H9 (cell line): ENCODE measurements around the gene CREB5. TPM values are rescaled to one million over a fixed set of nuclear protein-coding genes. Genes with fewer than 3 reads are reported as not detected.
A peak's percentile ranks its signal among the peaks of the same experiment; 100 is the strongest.

Source experiments
- DNase-seq: peaks from one replicate; pipeline ENCODE4 v3.0.0-alpha.2; 2017
- H2AFZ ChIP-seq: one replicate; pipeline ENCODE4 v1.6.1; 2013; ENCODE audit warnings: mild to moderate bottlenecking, low read length, control low read depth, moderate library complexity
- H2AK5ac ChIP-seq: 2 replicates; pipeline ENCODE4 v1.6.1; 2013; ENCODE audit warnings: low read length, control low read depth, mixed read lengths; ENCODE audit not compliant: insufficient read length
- H2BK120ac ChIP-seq: one replicate; pipeline ENCODE4 v1.6.1; 2013; ENCODE audit warnings: low read depth, mild to moderate bottlenecking, low read length, control low read depth, inconsistent platforms; ENCODE audit not compliant: poor library complexity, severe bottlenecking
- H2BK12ac ChIP-seq: 2 replicates; pipeline ENCODE4 v1.6.1; 2013; ENCODE audit warnings: low read length, control low read depth, mixed read lengths, low read depth; ENCODE audit not compliant: insufficient read length
- H2BK15ac ChIP-seq: 2 replicates; pipeline ENCODE4 v1.6.1; 2013; ENCODE audit warnings: low read depth, low read length, control low read depth
- H2BK20ac ChIP-seq: one replicate; pipeline ENCODE4 v1.6.1; 2013; ENCODE audit warnings: low read depth, mild to moderate bottlenecking, low read length, control low read depth, inconsistent platforms; ENCODE audit not compliant: poor library complexity, severe bottlenecking
- H2BK5ac ChIP-seq: 2 replicates; pipeline ENCODE4 v1.6.1; 2013; ENCODE audit warnings: low read length, control low read depth, mixed read lengths; ENCODE audit not compliant: insufficient read length
- H3K14ac ChIP-seq: 2 replicates; pipeline ENCODE4 v1.6.1; 2013; ENCODE audit warnings: low read length, control low read depth; ENCODE audit not compliant: insufficient read depth
- H3K18ac ChIP-seq: 2 replicates; pipeline ENCODE4 v1.6.1; 2013; ENCODE audit warnings: low read depth, mild to moderate bottlenecking, mixed read lengths, low read length, control low read depth; ENCODE audit not compliant: insufficient read length
- H3K23ac ChIP-seq: 2 replicates; pipeline ENCODE4 v1.6.1; 2013; ENCODE audit warnings: low read length, control low read depth, mixed read lengths, low read depth; ENCODE audit not compliant: insufficient read length
- H3K23me2 ChIP-seq: 2 replicates; pipeline ENCODE4 v1.6.1; 2013; ENCODE audit warnings: low read depth, mild to moderate bottlenecking, mixed read lengths, low read length, control low read depth; ENCODE audit not compliant: insufficient read length, poor library complexity, severe bottlenecking
- H3K27ac ChIP-seq: 2 replicates; pipeline ENCODE4 v1.5.1; 2013; ENCODE audit warnings: low read length, control low read depth, mixed read lengths, low read depth; ENCODE audit not compliant: insufficient read length
- H3K27me3 ChIP-seq: 2 replicates; pipeline ENCODE4 v1.6.1; 2013; ENCODE audit warnings: low read length, control low read depth, inconsistent platforms; ENCODE audit not compliant: insufficient read depth
- H3K4ac ChIP-seq: 2 replicates; pipeline ENCODE4 v1.6.1; 2013; ENCODE audit warnings: low read depth, mild to moderate bottlenecking, control low read depth, inconsistent platforms, low read length, moderate library complexity
- H3K4me1 ChIP-seq: 2 replicates; pipeline ENCODE4 v1.6.1; 2013; ENCODE audit warnings: low read length, control low read depth, inconsistent platforms; ENCODE audit not compliant: insufficient read depth
- H3K4me2 ChIP-seq: 2 replicates; pipeline ENCODE4 v1.6.1; 2013; ENCODE audit warnings: low read length, control low read depth, mixed read lengths; ENCODE audit not compliant: insufficient read length, insufficient read depth
- H3K56ac ChIP-seq: 2 replicates; pipeline ENCODE4 v1.6.1; 2013; ENCODE audit warnings: low read depth, mild to moderate bottlenecking, mixed read lengths, low read length, control low read depth; ENCODE audit not compliant: insufficient read length
- H3K79me1 ChIP-seq: 2 replicates; pipeline ENCODE4 v1.6.1; 2013; ENCODE audit warnings: low read depth, mild to moderate bottlenecking, moderate library complexity, low read length, control low read depth, inconsistent platforms; ENCODE audit not compliant: insufficient read depth, poor library complexity, severe bottlenecking
- H3K79me2 ChIP-seq: 2 replicates; pipeline ENCODE4 v1.6.1; 2013; ENCODE audit warnings: low read length, control low read depth, inconsistent platforms; ENCODE audit not compliant: insufficient read depth
- H3K9ac ChIP-seq: 2 replicates; pipeline ENCODE4 v1.6.1; 2013; ENCODE audit warnings: low read length, control low read depth, mixed read lengths; ENCODE audit not compliant: insufficient read length; ENCODE audit errors: extremely low read depth
- H3K9me3 ChIP-seq: one replicate; pipeline ENCODE4 v1.6.1; 2013; ENCODE audit warnings: low read depth, low read length, inconsistent platforms; ENCODE audit not compliant: control insufficient read depth
- H3T11ph ChIP-seq: one replicate; pipeline ENCODE4 v1.6.1; 2013; ENCODE audit warnings: mild to moderate bottlenecking, low read length, control low read depth, inconsistent platforms
- H4K20me1 ChIP-seq: one replicate; pipeline ENCODE4 v1.6.1; 2013; ENCODE audit not compliant: control insufficient read depth, insufficient read length, insufficient read depth
- H4K5ac ChIP-seq: 2 replicates; pipeline ENCODE4 v1.6.1; 2013; ENCODE audit warnings: low read depth, mild to moderate bottlenecking, mixed read lengths, low read length, control low read depth; ENCODE audit not compliant: insufficient read length
- H4K8ac ChIP-seq: replicated peaks from 2 replicates; pipeline ENCODE4 v1.6.1; 2013; ENCODE audit warnings: low read length, control low read depth, mixed read lengths, low read depth; ENCODE audit not compliant: insufficient read length
- H4K91ac ChIP-seq: 2 replicates; pipeline ENCODE4 v1.6.1; 2013; ENCODE audit warnings: low read depth, mild to moderate bottlenecking, moderate library complexity, mixed read lengths, low read length, control low read depth; ENCODE audit not compliant: insufficient read length
- H3K27ac Mint-ChIP-seq, 3 experiments: 2 replicates in 2 of 3; 3 replicates in 1 of 3; pipeline ENCODE4 v1.8.0; 2020 to 2021; ENCODE audit warnings: mixed read lengths in 3 of 3, mild to moderate bottlenecking in 1 of 3, moderate library complexity in 1 of 3
- H3K27me3 Mint-ChIP-seq: 2 replicates; pipeline ENCODE4 v1.8.0; 2021; ENCODE audit warnings: low read depth, mild to moderate bottlenecking, moderate library complexity, mixed read lengths
- H3K36me3 Mint-ChIP-seq, 3 experiments: 2 replicates in 2 of 3; 3 replicates in 1 of 3; pipeline ENCODE4 v1.8.0; 2020 to 2021; ENCODE audit warnings: low read depth in 3 of 3, mixed read lengths in 3 of 3; ENCODE audit not compliant: insufficient read depth in 1 of 3
- H3K4me1 Mint-ChIP-seq, 2 experiments: 2 replicates each; pipeline ENCODE4 v1.8.0; 2020; ENCODE audit warnings: mixed read lengths in 2 of 2
- H3K4me3 Mint-ChIP-seq, 2 experiments: 2 replicates in 1 of 2; 3 replicates in 1 of 2; pipeline ENCODE4 v1.8.0; 2020 to 2021; ENCODE audit warnings: mild to moderate bottlenecking in 2 of 2, mixed read lengths in 2 of 2, moderate library complexity in 1 of 2
- H3K9me3 Mint-ChIP-seq, 2 experiments: 2 replicates in 1 of 2; 3 replicates in 1 of 2; pipeline ENCODE4 v1.8.0; 2020; ENCODE audit warnings: mild to moderate bottlenecking in 2 of 2, mixed read lengths in 2 of 2, moderate library complexity in 1 of 2
- CTCF ChIP-seq: fragments of 200-600 bp; sonication (generic); conservative IDR thresholded peaks from 3 replicates; pipeline ENCODE4 v1.8.0; 2021; ENCODE audit warnings: antibody characterized with exemption, mild to moderate bottlenecking
- WGBS: extraction: QIAGEN DNeasy Blood & Tissue Kit; methylation state at CpG from one replicate; pipeline ENCODE4 v1.1.7; 2013; ENCODE audit warnings: missing lambda C conversion rate, low lambda C conversion rate, mixed read lengths; ENCODE audit not compliant: insufficient read length; ENCODE audit errors: extremely low coverage; 5-methylcytosine and 5-hydroxymethylcytosine counted together
- total RNA-seq: library from RNA; stranded (reverse); gene quantifications from 2 replicates; pipeline ENCODE4 v1.2.1, GENCODE V29; 2021

CREB5 gene
- total RNA-seq, 1 experiment from 2014 or later = 4.0 TPM

- H3T11ph ChIP-seq = no peak overlapping the region
- no peak overlapping the region for H3K18ac ChIP-seq
- H3K27ac ChIP-seq = no peak overlapping the region
- Mint-ChIP-seq H3K36me3 (no peaks in the 10 kb centered on the region), H3K9me3 (no peaks in the 10 kb centered on the region), H3K27ac (peak overlapping the region in 1 of 3 experiments; percentile 21; a peak in 2 of 7 replicates), H3K4me1 (peaks cover 44 to 45% of the 10 kb centered on the region in 2 experiments), H3K4me3 (no peak overlapping the region; a peak in 1 of 5 replicates), H3K27me3 (no peaks in the 10 kb centered on the region)
- H3K4ac ChIP-seq = no peak overlapping the region
- H2BK120ac ChIP-seq = no peak overlapping the region
- no peak overlapping the region for H2BK5ac ChIP-seq
- DNase-seq = no peak
- H3K14ac ChIP-seq = no peak overlapping the region
- no peaks in the 10 kb centered on the region for H3K23me2 ChIP-seq
- no peak overlapping the region for H2BK12ac ChIP-seq
- H3K79me1 ChIP-seq = no peaks in the 10 kb centered on the region
- H3K79me2 ChIP-seq = no peaks in the 10 kb centered on the region
- no peak overlapping the region for H4K5ac ChIP-seq
- H3K9ac ChIP-seq = no peak overlapping the region
- no CpG with 5 or more reads among the region's 3 CpGs for WGBS
- no peak overlapping the region for H3K4me2 ChIP-seq
- H2AFZ ChIP-seq = no peak overlapping the region
- H4K8ac ChIP-seq = no peak overlapping the region
- no peak overlapping the region for H2BK15ac ChIP-seq
- no peak for TF ChIP-seq CTCF
- no peaks in the 10 kb centered on the region for H3K9me3 ChIP-seq
- H3K27me3 ChIP-seq = no peaks in the 10 kb centered on the region
- H3K23ac ChIP-seq = no peak overlapping the region
- no peak overlapping the region for H2AK5ac ChIP-seq
- H3K56ac ChIP-seq = no peak overlapping the region
- no peak overlapping the region for H4K91ac ChIP-seq
- H4K20me1 ChIP-seq = no peaks in the 10 kb centered on the region
- no peak overlapping the region for H2BK20ac ChIP-seq
- H3K4me1 ChIP-seq = peaks cover 19% of the 10 kb centered on the region
These were observed 260.1 kb downstream of the CREB5 start for GRCh38 chr7:28672397-28672797.
